Germinal center (tissue), 1 donor: Measurements from ENCODE around the gene GABRB1.

Experiments
- DNase-seq: peaks from one replicate; pipeline ENCODE4 v3.0.0; 2012; ENCODE audit warnings: mixed read lengths, low spot score

The GABRB1 gene

GRCh38 chr4:47386561-47387235 lies 355.3 kb downstream of the GABRB1 start:
- no peak for DNase-seq

- no peak for DNase-seq
Observed at GRCh38 chr4:47390428-47391125, 359.2 kb downstream of the GABRB1 start.

- DNase-seq = no peak
Observed at GRCh38 chr4:47391256-47391655, 359.9 kb downstream of the GABRB1 start.

- no peak for DNase-seq
Observed at GRCh38 chr4:47406408-47406807, 375.0 kb downstream of the GABRB1 start.

- no peak for DNase-seq
Observed at GRCh38 chr4:47410271-47410670, 378.9 kb downstream of the GABRB1 start.

GRCh38 chr4:47413521-47413920 lies 382.2 kb downstream of the GABRB1 start:
- DNase-seq = peak; percentile 24

GRCh38 chr4:47415719-47416118 lies 384.4 kb downstream of the GABRB1 start:
- DNase-seq = no peak

- DNase-seq = no peak
Observed at GRCh38 chr4:47418147-47418546, 386.8 kb downstream of the GABRB1 start.

- no peak for DNase-seq
Observed at GRCh38 chr4:47419296-47419695, 387.9 kb downstream of the GABRB1 start.

- DNase-seq = no peak
Observed at GRCh38 chr4:47425628-47426027, 394.3 kb downstream of the GABRB1 start.

- DNase-seq = no peak
Observed at GRCh38 chr4:47427935-47428334, 396.6 kb downstream of the GABRB1 start.

GRCh38 chr4:47432749-47433148 lies 401.4 kb downstream of the GABRB1 start:
- DNase-seq = no peak

- no peak for DNase-seq
Observed at GRCh38 chr4:47434931-47435330, 403.6 kb downstream of the GABRB1 start.

GRCh38 chr4:47442980-47443379 lies 411.6 kb downstream of the GABRB1 start:
- peak; percentile 5 for DNase-seq

GRCh38 chr4:47444031-47444430 lies 412.7 kb downstream of the GABRB1 start:
- no peak for DNase-seq

- DNase-seq = no peak
Observed at GRCh38 chr4:47451657-47452056, 420.3 kb downstream of the GABRB1 start.

GRCh38 chr4:47462799-47463234 lies 431.4 kb downstream of the GABRB1 start:
- DNase-seq = peak; percentile 21

- peak; percentile 95 for DNase-seq
Observed at GRCh38 chr4:47463235-47463956, 432.0 kb downstream of the GABRB1 start, which contains the start of gene COMMD8. Gene COMMD8 (minus strand): TSS chr4:47463702. CDS start chr4:47463651, 51 bp downstream.

- peak; percentile 34 for DNase-seq
Observed at GRCh38 chr4:47465004-47465403, 433.6 kb downstream of the GABRB1 start.

- no peak for DNase-seq
Observed at GRCh38 chr4:47466056-47466785, 434.9 kb downstream of the GABRB1 start.

GRCh38 chr4:47468706-47469365 lies 437.5 kb downstream of the GABRB1 start:
- DNase-seq = no peak

- no peak for DNase-seq
Observed at GRCh38 chr4:47469951-47470350, 438.6 kb downstream of the GABRB1 start.
